WTC11 (cell line): ENCODE results near the gene TMEM116. TPM values are rescaled to one million over a fixed set of nuclear protein-coding genes. Genes with fewer than 3 reads are reported as not detected.

ENCODE experiments used
- ATAC-seq: fragments of 200-7000 bp; cut with Tn5 transposase; 2 replicates; pipeline ENCODE4 v1.10.0; 2021; ENCODE audit warnings: mild to moderate bottlenecking, moderate library complexity
- CTCF ChIA-PET: fragments of 300-600 bp; sonication (Branson Sonifier 250); formaldehyde crosslinking; loops from one replicate; lab custom pipeline; 2021; ENCODE audit warnings: antibody characterized with exemption; lab: Charles Lee
- POLR2A ChIA-PET: fragments of 350-600 bp; sonication (Branson Sonifier 250); formaldehyde crosslinking; loops from one replicate; lab custom pipeline; 2021; ENCODE audit warnings: antibody characterized with exemption; lab: Charles Lee
- DNase-seq: peaks from one replicate; pipeline ENCODE4 v3.0.0; 2021; ENCODE audit warnings: low spot score
- H3K27ac Mint-ChIP-seq: 2 replicates; pipeline ENCODE4 v1.8.0; 2021; ENCODE audit warnings: mixed read lengths
- H3K27me3 Mint-ChIP-seq: 2 replicates; pipeline ENCODE4 v1.8.0; 2021; ENCODE audit warnings: low read depth, mild to moderate bottlenecking, moderate library complexity, mixed read lengths
- H3K36me3 Mint-ChIP-seq: 2 replicates; pipeline ENCODE4 v1.8.0; 2021; ENCODE audit warnings: mixed read lengths
- H3K4me1 Mint-ChIP-seq: 2 replicates; pipeline ENCODE4 v1.8.0; 2022; ENCODE audit warnings: mixed read lengths
- H3K4me3 Mint-ChIP-seq: 2 replicates; pipeline ENCODE4 v1.8.0; 2021; ENCODE audit warnings: mild to moderate bottlenecking, moderate library complexity, mixed read lengths
- H3K9me3 Mint-ChIP-seq: 2 replicates; pipeline ENCODE4 v1.8.0; 2021; ENCODE audit warnings: mixed read lengths
- CBFB ChIP-seq: sonication (generic); formaldehyde crosslinking; IDR thresholded peaks from 2 replicates; pipeline ENCODE4 v1.8.1; 2022; ENCODE audit warnings: mild to moderate bottlenecking, low read depth, missing genetic modification reagents
- CDX4 ChIP-seq: fragments of 250-450 bp; sonication (Bioruptor Pico); IDR thresholded peaks from 2 replicates; pipeline ENCODE4 v1.9.0; 2021; ENCODE audit warnings: moderate library complexity, mild to moderate bottlenecking, inconsistent platforms, borderline replicate concordance
- CTCF ChIP-seq: fragments of 200-600 bp; IDR thresholded peaks from 2 replicates; pipeline ENCODE4 v1.8.0; 2022; ENCODE audit warnings: antibody characterized with exemption
- E2F5 ChIP-seq: sonication (generic); formaldehyde crosslinking; IDR thresholded peaks from 2 replicates; pipeline ENCODE4 v1.8.1; 2022; ENCODE audit warnings: mild to moderate bottlenecking, moderate library complexity, missing genetic modification reagents
- ELF4 ChIP-seq: sonication (generic); formaldehyde crosslinking; IDR thresholded peaks from 2 replicates; pipeline ENCODE4 v1.8.1; 2022; ENCODE audit warnings: low read depth, mild to moderate bottlenecking, moderate library complexity, missing genetic modification reagents
- FOXJ3 ChIP-seq: sonication (generic); formaldehyde crosslinking; IDR thresholded peaks from 2 replicates; pipeline ENCODE4 v1.9.0; 2021; ENCODE audit warnings: missing genetic modification reagents, mild to moderate bottlenecking, borderline replicate concordance
- FOXP4 ChIP-seq: sonication (generic); formaldehyde crosslinking; IDR thresholded peaks from 2 replicates; pipeline ENCODE4 v1.8.0; 2022; ENCODE audit warnings: mild to moderate bottlenecking, missing genetic modification reagents
- HMGA2 ChIP-seq: fragments of 250-450 bp; sonication (Bioruptor Pico); IDR thresholded peaks from 2 replicates; pipeline ENCODE4 v1.4.0; 2021; ENCODE audit warnings: mild to moderate bottlenecking, moderate library complexity
- HMGXB4 ChIP-seq: sonication (generic); formaldehyde crosslinking; IDR thresholded peaks from 2 replicates; pipeline ENCODE4 v1.8.1; 2023; ENCODE audit warnings: mild to moderate bottlenecking, moderate library complexity, missing genetic modification reagents
- IRF1 ChIP-seq: sonication (generic); formaldehyde crosslinking; IDR thresholded peaks from 2 replicates; pipeline ENCODE4 v1.8.0; 2023; ENCODE audit warnings: missing genetic modification reagents
- NFYB ChIP-seq: sonication (generic); formaldehyde crosslinking; conservative IDR thresholded peaks from 2 replicates; pipeline ENCODE4 v1.8.0; 2022; ENCODE audit warnings: low read depth, missing genetic modification reagents
- NR3C1 ChIP-seq: sonication (generic); formaldehyde crosslinking; conservative IDR thresholded peaks from 2 replicates; pipeline ENCODE4 v1.8.1; 2023; ENCODE audit warnings: low read depth, mild to moderate bottlenecking, missing genetic modification reagents
- TP53 ChIP-seq: sonication (generic); formaldehyde crosslinking; IDR thresholded peaks from 2 replicates; pipeline ENCODE4 v1.8.1; 2023; ENCODE audit warnings: mild to moderate bottlenecking, missing genetic modification reagents
- USF2 ChIP-seq: sonication (generic); formaldehyde crosslinking; IDR thresholded peaks from 2 replicates; pipeline ENCODE4 v1.8.1; 2023; ENCODE audit warnings: mild to moderate bottlenecking, missing genetic modification reagents, moderate library complexity
- ZNF138 ChIP-seq: sonication (generic); formaldehyde crosslinking; conservative IDR thresholded peaks from 2 replicates; pipeline ENCODE4 v1.8.1; 2022; ENCODE audit warnings: mild to moderate bottlenecking, moderate library complexity, missing genetic modification reagents
- ZNF219 ChIP-seq: sonication (generic); formaldehyde crosslinking; IDR thresholded peaks from 2 replicates; pipeline ENCODE4 v1.8.0; 2023; ENCODE audit warnings: missing genetic modification reagents, mild to moderate bottlenecking, borderline replicate concordance
- ZNF232 ChIP-seq: sonication (generic); formaldehyde crosslinking; IDR thresholded peaks from 2 replicates; pipeline ENCODE4 v1.8.0; 2022; ENCODE audit warnings: mild to moderate bottlenecking, missing genetic modification reagents
- ZNF512 ChIP-seq: sonication (generic); formaldehyde crosslinking; IDR thresholded peaks from 2 replicates; pipeline ENCODE4 v1.8.1; 2022; ENCODE audit warnings: missing genetic modification reagents, borderline replicate concordance
- ZNF671 ChIP-seq: fragments of 250-450 bp; sonication (Bioruptor Pico); IDR thresholded peaks from 2 replicates; pipeline ENCODE4 v1.8.0; 2021; ENCODE audit warnings: mild to moderate bottlenecking
- total RNA-seq: library from RNA; stranded (reverse); gene quantifications from 3 replicates; pipeline ENCODE4 v1.2.3, GENCODE V29; 2021

Gene TMEM116
- total RNA-seq, 1 experiment from 2014 or later: 7.8 TPM

- Mint-ChIP-seq H3K4me3 (no peak overlapping the region), H3K36me3 (no peaks in the 10 kb centered on the region), H3K4me1 (no peaks in the 10 kb centered on the region), H3K27ac (0 out of 2 replicates have a peak overlapping the region, but pooled peaks have one; percentile 54), H3K27me3 (no peaks in the 10 kb centered on the region), H3K9me3 (peaks cover 3% of the 10 kb centered on the region; the same call in 1 of the 2 replicates)
- TF ChIP-seq FOXP4 (CRISPR knock-in tag) (no peak), FOXJ3 (CRISPR knock-in tag) (no peak), ZNF671 (CRISPR knock-in tag) (no peak), HMGA2 (CRISPR knock-in tag) (no peak), ZNF219 (CRISPR knock-in tag) (no peak), TP53 (no peak), IRF1 (CRISPR knock-in tag) (no peak), ZNF232 (CRISPR knock-in tag) (no peak), NFYB (no peak), CBFB (CRISPR knock-in tag) (no peak), E2F5 (CRISPR knock-in tag) (no peak), NR3C1 (CRISPR knock-in tag) (no peak), ZNF138 (no peak), ZNF512 (no peak)
- DNase-seq: no peak
- ChIA-PET CTCF (no interaction called here), POLR2A (no interaction called here)
- no peak for ATAC-seq
Measured at GRCh38 chr12:111942557-111942956, 70.4 kb downstream of the TMEM116 start.

- Mint-ChIP-seq H3K4me3 (no peak overlapping the region), H3K36me3 (no peaks in the 10 kb centered on the region), H3K27ac (0 out of 2 replicates have a peak overlapping the region, but pooled peaks have one; percentile 17), H3K9me3 (no peaks in the 10 kb centered on the region), H3K27me3 (no peaks in the 10 kb centered on the region), H3K4me1 (peaks cover 9% of the 10 kb centered on the region)
- ATAC-seq (no peak), DNase-seq (no peak)
- POLR2A ChIA-PET: interaction anchor here (0.5 kb wide), 1 partner anchor 389 kb away, joined by 4 read pairs; no protein-coding TSS in a partner anchor
- CTCF ChIA-PET: no interaction called here
- TF ChIP-seq CTCF (no peak), ELF4 (CRISPR knock-in tag) (no peak), USF2 (CRISPR knock-in tag) (no peak), HMGXB4 (CRISPR knock-in tag) (no peak), ZNF671 (CRISPR knock-in tag) (no peak), CDX4 (CRISPR knock-in tag) (no peak), FOXP4 (CRISPR knock-in tag) (no peak)
Measured at GRCh38 chr12:111937429-111937828, 75.5 kb downstream of the TMEM116 start.
